HEK293T (cell line): ENCODE measurements around the gene EIPR1.

Experiments
- CTCF ChIA-PET: fragments of 350-600 bp; formaldehyde crosslinking; extraction: SDS; loops from one replicate; lab custom pipeline; 2021; ENCODE audit warnings: antibody characterized with exemption, inconsistent platforms; lab: Yijun Ruan, JAX
- POLR2A ChIA-PET: fragments of 350-600 bp; formaldehyde crosslinking; extraction: SDS; loops from one replicate; lab custom pipeline; 2020; ENCODE audit warnings: antibody characterized with exemption, inconsistent platforms; lab: Yijun Ruan, JAX
- DNase-seq: peaks from one replicate; pipeline ENCODE4 v3.0.0; 2012; ENCODE audit warnings: mixed read lengths; ENCODE audit errors: extremely low spot score
- ARNT ChIP-seq: fragments of 450-650 bp; IDR thresholded peaks from 2 replicates; pipeline ENCODE4 v1.6.1; 2017; ENCODE audit warnings: mild to moderate bottlenecking
- BHLHE40 ChIP-seq: fragments of 450-650 bp; IDR thresholded peaks from 2 replicates; pipeline ENCODE4 v1.6.1; 2016; ENCODE audit warnings: mild to moderate bottlenecking, moderate library complexity, borderline replicate concordance
- CTBP1 ChIP-seq: fragments of 450-650 bp; IDR thresholded peaks from 2 replicates; pipeline ENCODE4 v1.6.1; 2016; ENCODE audit warnings: borderline replicate concordance
- ELF4 ChIP-seq: fragments of 450-650 bp; IDR thresholded peaks from 2 replicates; pipeline ENCODE4 v1.6.1; 2017; ENCODE audit warnings: antibody characterized with exemption
- FOXA1 ChIP-seq: fragments of 450-650 bp; IDR thresholded peaks from 2 replicates; pipeline ENCODE4 v1.6.1; 2016; ENCODE audit warnings: mild to moderate bottlenecking
- FOXK2 ChIP-seq: fragments of 450-650 bp; IDR thresholded peaks from 2 replicates; pipeline ENCODE4 v1.6.1; 2016; ENCODE audit warnings: mild to moderate bottlenecking
- FOXM1 ChIP-seq: fragments of 450-650 bp; IDR thresholded peaks from 2 replicates; pipeline ENCODE4 v1.6.1; 2017; ENCODE audit warnings: mild to moderate bottlenecking, borderline replicate concordance
- HDGF ChIP-seq: fragments of 450-650 bp; IDR thresholded peaks from 2 replicates; pipeline ENCODE4 v1.6.1; 2017; ENCODE audit warnings: antibody characterized with exemption, borderline replicate concordance
- L3MBTL2 ChIP-seq: fragments of 450-650 bp; conservative IDR thresholded peaks from 2 replicates; pipeline ENCODE4 v1.6.1; 2016; ENCODE audit warnings: mild to moderate bottlenecking
- LEF1 ChIP-seq: fragments of 450-650 bp; IDR thresholded peaks from 2 replicates; pipeline ENCODE4 v1.6.1; 2017; ENCODE audit warnings: mild to moderate bottlenecking, borderline replicate concordance
- NFRKB ChIP-seq: fragments of 450-650 bp; IDR thresholded peaks from 2 replicates; pipeline ENCODE4 v1.6.1; 2016; ENCODE audit warnings: mild to moderate bottlenecking, moderate library complexity
- SP1 ChIP-seq: fragments of 450-650 bp; IDR thresholded peaks from 2 replicates; pipeline ENCODE4 v1.6.1; 2017
- SUZ12 ChIP-seq: fragments of 450-650 bp; IDR thresholded peaks from 2 replicates; pipeline ENCODE4 v1.6.1; 2016; ENCODE audit warnings: mild to moderate bottlenecking
- TARDBP ChIP-seq: fragments of 450-650 bp; IDR thresholded peaks from 2 replicates; pipeline ENCODE4 v1.6.1; 2016
- ZNF384 ChIP-seq: fragments of 450-650 bp; IDR thresholded peaks from 2 replicates; pipeline ENCODE4 v1.6.1; 2016
- TF ChIP-seq, protein P1 (sequence below): fragments of 450-650 bp; IDR thresholded peaks from 2 replicates; pipeline ENCODE4 v1.6.1; 2016

Gene EIPR1

DNA sequence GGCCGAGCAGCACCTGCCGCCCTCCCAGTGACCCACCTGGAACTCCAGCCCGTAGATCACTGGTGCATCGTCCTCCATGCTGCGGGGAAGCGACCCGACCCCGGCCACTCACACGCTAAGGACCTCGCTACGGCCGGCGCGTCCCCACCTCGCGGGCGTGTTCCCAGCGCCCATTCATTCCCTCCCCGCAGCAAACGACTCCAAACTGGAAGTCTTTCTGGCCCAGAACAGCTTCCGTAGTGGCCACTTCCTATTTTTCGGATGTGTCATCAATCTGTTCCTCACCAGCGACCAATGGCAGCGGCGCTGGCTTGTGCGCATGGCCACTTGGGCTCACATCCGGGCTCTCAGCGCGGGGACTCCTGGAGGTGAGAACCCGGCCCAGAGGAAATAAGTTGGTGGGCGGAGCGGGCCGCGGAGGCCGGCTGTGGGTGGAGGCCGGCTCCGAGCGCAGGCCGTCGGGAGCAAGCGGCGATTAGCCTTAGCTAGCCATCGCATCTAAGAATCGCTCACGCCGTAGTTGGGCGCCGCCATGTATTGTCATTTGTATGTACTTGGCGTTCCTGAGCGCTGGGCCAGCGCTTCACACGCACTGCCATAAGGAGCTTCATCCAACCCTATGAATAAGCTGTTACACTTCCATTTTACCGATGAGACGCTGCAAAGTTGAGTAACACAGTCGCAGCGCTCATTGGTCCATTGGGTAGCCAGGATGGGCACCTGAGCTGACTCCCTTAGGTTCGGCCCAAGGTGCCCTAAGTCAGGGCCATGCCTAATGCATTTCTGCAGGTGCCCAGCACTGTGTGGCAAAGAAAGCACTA, at the start of gene EIPR1:
EIPR1 (minus strand) TSS at position 207 of the 821 bp plus-strand sequence; CDS start at position 78, 129 bp downstream.
- POLR2A ChIA-PET = interaction anchor here (1.0 to 1.9 kb wide), 2 partner anchors 9 to 22 kb away, joined by 6 to 9 read pairs; no protein-coding TSS in a partner anchor
- peak; percentile 92 for DNase-seq
- TF ChIP-seq L3MBTL2 (peak; percentile 94), ELF4 (peak; percentile 78), NFRKB (no peak)
- TF ChIP-seq, protein P1, sequence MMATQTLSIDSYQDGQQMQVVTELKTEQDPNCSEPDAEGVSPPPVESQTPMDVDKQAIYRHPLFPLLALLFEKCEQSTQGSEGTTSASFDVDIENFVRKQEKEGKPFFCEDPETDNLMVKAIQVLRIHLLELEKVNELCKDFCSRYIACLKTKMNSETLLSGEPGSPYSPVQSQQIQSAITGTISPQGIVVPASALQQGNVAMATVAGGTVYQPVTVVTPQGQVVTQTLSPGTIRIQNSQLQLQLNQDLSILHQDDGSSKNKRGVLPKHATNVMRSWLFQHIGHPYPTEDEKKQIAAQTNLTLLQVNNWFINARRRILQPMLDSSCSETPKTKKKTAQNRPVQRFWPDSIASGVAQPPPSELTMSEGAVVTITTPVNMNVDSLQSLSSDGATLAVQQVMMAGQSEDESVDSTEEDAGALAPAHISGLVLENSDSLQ = peak; percentile 67
- CTCF ChIA-PET = interaction anchor here (0.6 kb wide), 1 partner anchor 976 kb away, joined by 3 read pairs; no protein-coding TSS in a partner anchor

DNA sequence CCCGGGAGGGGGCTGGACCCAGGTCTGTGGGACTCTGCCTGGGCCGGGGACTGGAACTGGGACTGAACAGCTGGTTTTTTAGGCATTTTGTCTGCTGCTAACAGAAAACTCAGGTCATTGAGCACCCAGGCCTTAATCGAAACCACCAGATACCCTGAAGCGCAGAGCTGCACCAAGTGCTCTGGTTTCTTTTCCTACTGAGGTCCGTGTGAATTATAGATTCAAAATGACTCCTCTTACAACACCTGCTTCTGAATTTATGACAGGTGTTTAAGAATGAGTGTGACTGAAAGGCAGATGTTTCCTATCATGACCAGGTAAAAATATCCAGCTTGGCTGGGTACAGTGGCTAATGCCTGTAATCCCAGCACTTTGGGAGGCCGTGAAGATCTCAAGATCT, 49.7 kb upstream of the EIPR1 start:
- DNase-seq = no peak
- POLR2A ChIA-PET = no interaction called here
- no peak for TF ChIP-seq LEF1
- TF ChIP-seq TARDBP = no peak
- TF ChIP-seq CTBP1 = no peak
- no peak for TF ChIP-seq ZNF384
- TF ChIP-seq HDGF = no peak
- TF ChIP-seq ELF4 = no peak
- no peak for TF ChIP-seq FOXA1
- TF ChIP-seq FOXM1 = no peak
- no peak for TF ChIP-seq L3MBTL2
- TF ChIP-seq SUZ12 = no peak
- no peak for TF ChIP-seq NFRKB
- no peak for TF ChIP-seq ARNT
- TF ChIP-seq SP1 = no peak
- TF ChIP-seq, protein P1 = no peak
- CTCF ChIA-PET = no interaction called here

DNA sequence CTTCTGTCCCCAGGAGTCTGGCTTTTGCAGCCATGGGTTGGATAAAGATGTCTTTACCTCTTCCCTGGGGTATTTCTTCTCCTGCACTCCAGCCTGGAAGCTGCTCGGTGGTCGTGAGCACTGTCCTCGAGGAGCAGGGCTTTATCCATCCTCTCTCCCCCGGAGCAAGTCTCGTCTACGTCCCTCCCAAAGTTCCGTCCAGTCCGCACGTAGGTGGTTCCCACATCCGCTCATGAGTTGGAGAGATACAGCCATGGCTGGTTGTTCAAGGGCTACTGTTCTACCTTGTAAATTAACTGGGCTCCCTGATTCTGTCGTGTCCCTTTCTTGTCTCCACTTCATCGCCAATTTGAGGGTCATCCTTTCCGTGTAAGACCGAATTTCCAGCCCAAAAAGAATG, 49.0 kb upstream of the EIPR1 start:
- ChIA-PET POLR2A (no interaction called here), CTCF (no interaction called here)
- TF ChIP-seq BHLHE40 = no peak
- TF ChIP-seq LEF1 = no peak
- TF ChIP-seq NFRKB = no peak
- TF ChIP-seq ZNF384 = no peak
- TF ChIP-seq ELF4 = no peak
- TF ChIP-seq SP1 = no peak
- no peak for TF ChIP-seq HDGF
- TF ChIP-seq ARNT = no peak
- TF ChIP-seq CTBP1 = no peak
- TF ChIP-seq L3MBTL2 = no peak
- no peak for TF ChIP-seq FOXA1
- no peak for TF ChIP-seq SUZ12
- TF ChIP-seq TARDBP = no peak
- no peak for TF ChIP-seq FOXM1
- TF ChIP-seq, protein P1 = no peak
- no peak for TF ChIP-seq FOXK2
- no peak for DNase-seq

DNA sequence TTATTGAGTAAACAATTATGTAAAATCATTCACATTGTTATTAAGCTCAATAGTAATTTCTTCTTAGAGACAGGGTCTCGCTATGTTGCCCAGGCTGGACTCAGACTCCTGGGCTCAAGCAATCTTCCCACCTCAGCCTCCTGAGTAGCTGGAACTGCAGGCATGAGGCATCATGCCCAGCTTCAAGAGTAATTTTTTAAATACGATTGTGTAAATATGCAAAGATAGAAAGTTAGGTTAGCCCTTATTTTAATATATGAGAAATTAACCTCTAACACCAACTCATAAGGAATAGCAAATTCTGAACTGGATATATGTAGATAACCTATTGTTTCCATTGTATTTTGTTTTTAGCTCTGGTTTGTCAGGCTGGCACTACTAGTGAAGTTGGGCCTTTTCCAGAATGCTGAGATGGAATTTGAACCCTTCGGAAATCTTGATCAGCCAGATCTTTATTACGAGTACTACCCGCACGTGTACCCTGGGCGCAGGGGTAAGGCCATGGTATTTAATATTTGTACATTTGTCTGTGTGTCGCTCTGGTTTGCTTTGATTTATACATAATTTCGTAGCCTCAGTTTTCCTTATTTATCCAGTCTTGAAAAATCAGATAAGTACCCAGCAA, 46.7 kb upstream of the EIPR1 start:
- TF ChIP-seq ZNF384 (no peak), NFRKB (no peak)
- no peak for DNase-seq
- POLR2A ChIA-PET = no interaction called here
- CTCF ChIA-PET = interaction anchor here (1.1 to 1.9 kb wide), 6 partner anchors 9 to 227 kb away, joined by 3 to 9 read pairs (median 4); no protein-coding TSS in a partner anchor

DNA sequence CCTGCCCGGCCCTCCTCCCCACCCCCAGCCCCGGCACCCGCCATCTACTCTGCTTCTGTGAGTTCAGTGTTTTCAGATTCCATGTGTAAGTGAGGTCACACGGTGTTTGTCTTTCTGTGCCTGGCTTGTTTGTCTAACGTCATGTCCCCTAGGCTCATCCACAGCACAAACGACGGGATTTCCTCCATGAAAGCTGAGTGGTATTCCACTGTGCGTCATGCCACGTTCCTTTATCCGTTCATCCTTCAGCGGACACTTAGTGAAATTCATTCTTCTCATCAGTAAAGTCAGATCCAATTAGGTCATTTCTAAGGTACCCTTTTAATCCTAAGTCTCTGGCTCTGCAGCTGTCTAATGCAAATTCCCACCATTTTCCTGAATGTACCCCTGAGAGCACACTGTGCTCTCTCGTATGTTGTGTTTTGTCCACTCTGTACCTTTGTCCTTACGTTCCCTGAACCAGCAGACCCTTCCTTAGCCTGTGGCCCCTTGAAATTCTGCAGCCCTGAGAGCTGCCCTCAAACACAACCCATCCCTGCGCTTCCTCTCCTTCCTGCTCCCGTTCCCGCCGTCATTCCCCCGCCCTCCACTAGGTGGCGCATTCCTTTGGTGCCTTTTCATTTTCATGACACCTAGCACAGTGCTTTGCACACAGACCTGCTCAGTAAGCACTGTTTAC, 46.0 kb upstream of the EIPR1 start:
- peak; percentile 80 for DNase-seq
- no peak for TF ChIP-seq CTBP1
- no peak for TF ChIP-seq TARDBP
- no peak for TF ChIP-seq FOXA1
- no peak for TF ChIP-seq SUZ12
- TF ChIP-seq LEF1 = no peak
- no peak for TF ChIP-seq FOXK2
- no peak for TF ChIP-seq ELF4
- ChIA-PET CTCF (interaction anchor here (1.0 to 1.9 kb wide), 7 partner anchors 10 to 228 kb away, joined by 3 to 9 read pairs (median 4); no protein-coding TSS in a partner anchor), POLR2A (no interaction called here)
